Psoas muscle (tissue), 8 donors: ENCODE data around the gene CLMN. TPM values are rescaled to one million over a fixed set of nuclear protein-coding genes. Genes with fewer than 3 reads are reported as not detected.

Source experiments
- ATAC-seq, 4 donors: fragments of 200-7000 bp; cut with Tn5 transposase; one replicate each; pipeline ENCODE4 v1.9.1; 2020; ENCODE audit warnings: moderate library complexity in 3 of 4, mild to moderate bottlenecking in 2 of 4
- DNase-seq, 2 donors: peaks; one replicate each; pipeline ENCODE4 v3.0.0-alpha.2; 2020
- H3K27ac ChIP-seq: fragments of 200-600 bp; one replicate; pipeline ENCODE4 v1.8.0; 2022
- H3K27me3 ChIP-seq, 3 donors: fragments of 200-600 bp in 1 of 3; one replicate each; pipeline versions ENCODE4 v1.6.1 to v1.8.0; 2013 to 2022; ENCODE audit warnings: low read length in 2 of 3, mild to moderate bottlenecking in 2 of 3, moderate library complexity in 1 of 3; ENCODE audit not compliant: insufficient read depth in 3 of 3
- H3K36me3 ChIP-seq, 2 donors: fragments of 200-600 bp in 1 of 2; one replicate each; pipeline versions ENCODE4 v1.6.1 to v1.8.0; 2013 to 2022; ENCODE audit warnings: low read depth in 1 of 2, mild to moderate bottlenecking in 1 of 2, moderate library complexity in 1 of 2; ENCODE audit not compliant: insufficient read depth in 1 of 2
- H3K4me1 ChIP-seq: fragments of 200-600 bp; one replicate; pipeline ENCODE4 v1.8.0; 2022
- H3K4me3 ChIP-seq: fragments of 200-600 bp; one replicate; pipeline ENCODE4 v1.8.0; 2022; ENCODE audit warnings: mild to moderate bottlenecking
- H3K9me3 ChIP-seq: fragments of 200-600 bp; one replicate; pipeline ENCODE4 v1.8.0; 2022
- WGBS, 3 donors: extraction: QIAGEN DNeasy Blood & Tissue Kit; methylation state at CpG; one replicate each; pipeline versions ENCODE4 v1.1.6 to v1.1.7; 2013; 5-methylcytosine and 5-hydroxymethylcytosine counted together
- intact Hi-C, 2 donors: fragments of 100-400 bp; cut with DNase I; formaldehyde crosslinking; loops; one replicate each; pipeline versions ENCODE4 v1.11.0 to v1.14.2; 2022
- polyA plus RNA-seq, 3 donors: library from polyadenylated mRNA; stranded (reverse); fragments of 200-250 nt; gene quantifications; one replicate each; pipeline ENCODE4 v1.2.3, GENCODE V29; 2013
- total RNA-seq, 4 donors: library from RNA; stranded (reverse); fragmentation: NEBNext Ultra II Directional in 2 of 4; extraction: Animal tissue kit (Norgen Biotek cat#: 25700) in 2 of 4; gene quantifications; one replicate each; pipeline versions ENCODE4 v1.2.1 to v1.2.4, GENCODE V29; 2021 to 2023
- TF ChIP-seq, protein P1 (sequence below): fragments of 200-600 bp; IDR thresholded peaks from one replicate; pipeline ENCODE4 v1.8.0; 2022; ENCODE audit warnings: antibody characterized with exemption
- donor health status: healthy with polysubstance abuse.
- donor health status: DM: no; HTN: no; CAD: no; lungs with moderate emphysema.
- donor health status: Bipolar disorder and iron deficiency.
- donor health status: healthy.
- donor health status: DM: yes; HTN: yes; CAD: no.
- donor health status: DM: no; HTN: no; CAD: no.
- donor health status: DM: no; HTN: no; CAD: no.
- donor health status: DM: yes; HTN: yes; CAD: no.

Gene CLMN
- total and polyA plus RNA-seq, 7 donors, result 1.7 to 9.6 (median 3.9) TPM

DNA sequence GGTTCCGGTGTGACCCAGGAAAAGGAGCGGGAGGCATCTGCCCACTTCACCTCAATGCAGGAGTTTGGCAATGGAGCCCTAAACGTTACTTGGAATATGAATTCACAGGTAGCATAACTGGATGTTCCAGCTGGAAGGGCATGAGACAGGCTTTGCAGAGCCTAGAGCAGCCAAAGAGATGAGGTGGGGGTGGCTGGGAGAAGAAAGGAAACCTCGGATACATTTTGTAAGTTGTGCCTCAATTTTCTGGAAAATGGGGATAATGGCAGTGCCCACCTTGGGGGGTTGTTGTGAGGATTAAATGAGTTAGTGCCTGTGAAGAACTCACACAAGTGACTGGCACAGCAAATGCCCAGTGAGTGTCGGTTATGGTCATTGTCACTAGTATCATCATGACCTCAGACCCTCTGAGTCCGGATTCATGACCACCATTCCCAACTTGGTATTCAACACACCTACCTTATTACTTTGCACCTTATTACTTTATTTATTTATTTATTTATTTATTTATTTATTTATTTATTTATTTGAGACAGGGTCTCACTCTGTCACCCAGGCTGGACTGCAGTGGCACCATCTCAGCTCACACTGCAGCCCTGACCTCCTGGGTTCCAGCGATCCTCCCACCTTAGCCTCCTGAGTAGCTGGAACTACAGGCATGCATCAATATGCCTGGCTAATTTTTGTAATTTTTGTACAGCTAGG, 56.0 kb downstream of the CLMN start:
- WGBS, 3 donors, result 97 to 98% (median 97%) methylated on average over 7 of the region's 7 CpGs
- TF ChIP-seq, protein P1, sequence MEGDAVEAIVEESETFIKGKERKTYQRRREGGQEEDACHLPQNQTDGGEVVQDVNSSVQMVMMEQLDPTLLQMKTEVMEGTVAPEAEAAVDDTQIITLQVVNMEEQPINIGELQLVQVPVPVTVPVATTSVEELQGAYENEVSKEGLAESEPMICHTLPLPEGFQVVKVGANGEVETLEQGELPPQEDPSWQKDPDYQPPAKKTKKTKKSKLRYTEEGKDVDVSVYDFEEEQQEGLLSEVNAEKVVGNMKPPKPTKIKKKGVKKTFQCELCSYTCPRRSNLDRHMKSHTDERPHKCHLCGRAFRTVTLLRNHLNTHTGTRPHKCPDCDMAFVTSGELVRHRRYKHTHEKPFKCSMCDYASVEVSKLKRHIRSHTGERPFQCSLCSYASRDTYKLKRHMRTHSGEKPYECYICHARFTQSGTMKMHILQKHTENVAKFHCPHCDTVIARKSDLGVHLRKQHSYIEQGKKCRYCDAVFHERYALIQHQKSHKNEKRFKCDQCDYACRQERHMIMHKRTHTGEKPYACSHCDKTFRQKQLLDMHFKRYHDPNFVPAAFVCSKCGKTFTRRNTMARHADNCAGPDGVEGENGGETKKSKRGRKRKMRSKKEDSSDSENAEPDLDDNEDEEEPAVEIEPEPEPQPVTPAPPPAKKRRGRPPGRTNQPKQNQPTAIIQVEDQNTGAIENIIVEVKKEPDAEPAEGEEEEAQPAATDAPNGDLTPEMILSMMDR, result no peak
- H3K36me3 ChIP-seq, result no peaks in the 10 kb centered on the region
- no peak overlapping the region for H3K27ac ChIP-seq
- DNase-seq (no peak), ATAC-seq (no peak)
- no peak overlapping the region for H3K4me3 ChIP-seq
- no peaks in the 10 kb centered on the region for H3K27me3 ChIP-seq
- intact Hi-C loops, result no loop called here
- H3K4me1 ChIP-seq, result peaks cover 6% of the 10 kb centered on the region
- H3K9me3 ChIP-seq, result peaks cover 4% of the 10 kb centered on the region

DNA sequence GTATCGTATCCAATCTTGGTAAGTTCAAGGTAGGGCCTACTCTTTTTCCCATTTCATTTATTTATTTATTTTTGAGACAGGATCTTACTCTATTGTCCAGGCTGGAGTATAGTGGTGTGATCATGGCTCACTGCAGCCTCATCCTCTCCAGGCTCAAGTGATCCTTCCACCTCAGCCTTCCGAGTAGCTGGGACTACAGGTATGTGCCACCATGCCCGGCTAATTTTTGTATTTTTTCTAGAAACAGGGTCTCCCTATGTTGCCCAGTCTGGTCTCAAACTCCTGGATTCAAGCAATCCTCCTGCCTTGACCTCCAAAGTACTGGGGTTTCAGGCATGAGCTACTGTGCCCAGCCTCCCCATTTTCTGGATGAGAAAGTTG, 57.2 kb downstream of the CLMN start:
- no peak for DNase-seq
- WGBS, 3 donors, result 60 to 76% (median 70%) methylated on average over 3 of the region's 3 CpGs
- Histone ChIP-seq H3K36me3 (no peaks in the 10 kb centered on the region), H3K27ac (no peak overlapping the region), H3K27me3 (no peaks in the 10 kb centered on the region), H3K4me3 (no peak overlapping the region), H3K4me1 (peaks cover 6% of the 10 kb centered on the region), H3K9me3 (peaks cover 3% of the 10 kb centered on the region)
- TF ChIP-seq, protein P1, result no peak
- ATAC-seq, result no peak
- intact Hi-C loops, result no loop called here

DNA sequence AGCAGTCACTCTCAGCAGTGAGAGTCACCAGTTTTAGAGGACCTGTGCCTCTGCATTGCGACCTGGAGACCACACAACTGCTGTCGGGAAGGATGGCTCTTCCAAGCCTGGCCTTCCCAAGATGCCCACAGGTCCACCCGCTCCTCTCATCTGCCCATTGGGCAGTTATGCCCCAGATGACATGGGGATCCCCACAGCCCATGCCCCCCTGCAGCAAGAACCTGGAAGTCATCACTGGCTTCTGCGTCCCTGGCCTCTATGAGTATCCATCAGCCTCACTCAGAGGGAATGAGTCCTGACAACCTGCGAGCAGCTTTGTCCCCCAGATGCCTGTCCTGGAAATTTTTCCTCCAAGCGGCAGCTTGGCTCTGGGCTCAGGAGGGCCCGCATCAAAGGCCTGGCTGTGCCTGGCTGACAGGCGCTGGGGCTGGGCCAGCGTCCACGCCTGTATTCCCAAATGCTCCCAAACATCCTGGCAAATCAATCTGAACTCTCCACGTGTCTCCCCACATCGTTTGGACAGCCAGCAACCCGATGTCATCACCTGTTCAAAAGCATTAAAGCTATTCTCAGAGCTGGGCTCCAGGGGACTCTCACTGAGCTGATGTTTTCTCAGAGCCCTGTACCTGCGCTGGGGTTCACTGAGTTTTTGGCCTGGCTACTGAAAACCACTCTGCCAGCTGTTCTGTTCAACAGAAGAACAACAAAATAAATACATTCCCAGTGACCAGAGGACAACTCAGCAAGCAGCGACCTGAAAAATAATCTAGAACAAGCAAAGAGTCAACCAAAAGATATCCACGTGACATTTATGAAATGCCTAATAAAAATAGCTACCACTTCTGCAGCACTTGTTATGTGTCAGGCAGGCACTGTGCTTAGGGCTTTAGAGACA, 57.8 kb downstream of the CLMN start:
- WGBS, 3 donors, result 34 to 43% (median 39%) methylated on average over 16 of the region's 16 CpGs
- intact Hi-C loops, result no loop called here

GRCh38 chr14:95260537-95261361, 59.0 kb downstream of the CLMN start:
- ATAC-seq, result no peak
- Histone ChIP-seq H3K27ac (peak overlapping the region; percentile 23), H3K36me3 (no peaks in the 10 kb centered on the region), H3K9me3 (no peaks in the 10 kb centered on the region), H3K4me3 (no peak overlapping the region), H3K27me3 (no peaks in the 10 kb centered on the region), H3K4me1 (peaks cover 6% of the 10 kb centered on the region)
- WGBS, 3 donors, result 79 to 85% (median 85%) methylated on average over 19 of the region's 19 CpGs
- intact Hi-C loops, result no loop called here
- TF ChIP-seq, protein P1, result no peak
- DNase-seq, result no peak

More for the DNA sequence above, 57.8 kb downstream of the CLMN start:
- Histone ChIP-seq H3K27me3 (no peaks in the 10 kb centered on the region), H3K9me3 (no peaks in the 10 kb centered on the region), H3K27ac (peak overlapping the region; percentile 30), H3K4me1 (peaks cover 6% of the 10 kb centered on the region), H3K36me3 (no peaks in the 10 kb centered on the region), H3K4me3 (no peak overlapping the region)
- no peak for DNase-seq
- TF ChIP-seq, protein P1, result no peak
- peak; percentile 43 to 72 (median 54) for ATAC-seq
